Erythroblast (primary cell): ENCODE results near the gene MSL1.
A peak's percentile ranks its signal among the peaks of the same experiment; 100 is the strongest.

Experiments used
- DNase-seq, 2 experiments: peaks; one replicate each; lab custom pipeline; 2025; lab: John Stamatoyannopoulos, UW
- GATA1 ChIP-seq: IDR thresholded peaks from 2 replicates; pipeline ENCODE4 v1.6.1; 2011; ENCODE audit warnings: low read depth, mild to moderate bottlenecking, control low read depth, low read length, moderate library complexity
- POLR2A ChIP-seq: IDR thresholded peaks from 2 replicates; pipeline ENCODE4 v1.6.1; 2011; ENCODE audit warnings: mild to moderate bottlenecking, low read length

MSL1 gene

GRCh38 chr17:40121181-40122135 lies at the start of gene MSL1:
TSS of gene MSL1 (plus strand) at chr17:40121971. CDS start at chr17:40122613, 642 bp downstream.
- DNase-seq, result peak; percentile 85 to 93
- TF ChIP-seq POLR2A (no peak), GATA1 (no peak)

GRCh38 chr17:40072040-40072734 lies 49.6 kb upstream of the MSL1 start:
- peak; percentile 57 to 74 for DNase-seq
- peak; percentile 35 for TF ChIP-seq POLR2A
- TF ChIP-seq GATA1, result no peak

GRCh38 chr17:40072735-40073346 lies 48.9 kb upstream of the MSL1 start:
- TF ChIP-seq POLR2A, result no peak
- TF ChIP-seq GATA1, result no peak
- peak; percentile 87 to 92 for DNase-seq

GRCh38 chr17:40073454-40074174 lies 48.2 kb upstream of the MSL1 start:
- TF ChIP-seq POLR2A (no peak), GATA1 (no peak)
- no peak for DNase-seq

- DNase-seq, result no peak
- TF ChIP-seq POLR2A (no peak), GATA1 (no peak)
Observed at GRCh38 chr17:40074175-40074512, 47.6 kb upstream of the MSL1 start.

GRCh38 chr17:40074871-40075200 lies 46.9 kb upstream of the MSL1 start:
- TF ChIP-seq GATA1, result no peak
- TF ChIP-seq POLR2A, result no peak
- no peak for DNase-seq

GRCh38 chr17:40075201-40075941 lies 46.4 kb upstream of the MSL1 start:
- TF ChIP-seq POLR2A, result peak; percentile 20
- no peak for TF ChIP-seq GATA1
- peak; percentile 77 to 87 for DNase-seq

- TF ChIP-seq GATA1, result no peak
- DNase-seq, result no peak
Observed at GRCh38 chr17:40075942-40076498, 45.8 kb upstream of the MSL1 start.

- peak; percentile 78 to 92 for DNase-seq
- TF ChIP-seq POLR2A (no peak), GATA1 (no peak)
Observed at GRCh38 chr17:40076591-40076990, 45.2 kb upstream of the MSL1 start.

- no peak for DNase-seq
- no peak for TF ChIP-seq POLR2A
- no peak for TF ChIP-seq GATA1
Observed at GRCh38 chr17:40079545-40079944, 42.2 kb upstream of the MSL1 start.

GRCh38 chr17:40084477-40084876 lies 37.3 kb upstream of the MSL1 start:
- no peak for DNase-seq
- TF ChIP-seq GATA1, result no peak
- TF ChIP-seq POLR2A, result no peak

- TF ChIP-seq POLR2A, result no peak
- no peak for TF ChIP-seq GATA1
- DNase-seq, result peak; percentile 70 to 82
Observed at GRCh38 chr17:40086150-40087044, 35.4 kb upstream of the MSL1 start.
